Ishikawa (cell line): ENCODE measurements around the gene CD200R1L.

ENCODE experiments used
- EGR1 ChIP-seq: IDR thresholded peaks from 2 replicates; pipeline ENCODE4 v1.6.1; 2012
- EP300 ChIP-seq: IDR thresholded peaks from 2 replicates; pipeline ENCODE4 v1.6.1; 2012; ENCODE audit warnings: borderline replicate concordance
- FOXM1 ChIP-seq: IDR thresholded peaks from 2 replicates; pipeline ENCODE4 v1.6.1; 2012; ENCODE audit warnings: low read depth, borderline replicate concordance
- MAX ChIP-seq: IDR thresholded peaks from 2 replicates; pipeline ENCODE4 v1.6.1; 2012
- NFIC ChIP-seq: IDR thresholded peaks from 2 replicates; pipeline ENCODE4 v1.6.1; 2012
- TAF1 ChIP-seq: IDR thresholded peaks from 2 replicates; pipeline ENCODE4 v1.6.1; 2012; ENCODE audit warnings: low read depth, mild to moderate bottlenecking
- TEAD4 ChIP-seq: IDR thresholded peaks from 2 replicates; pipeline ENCODE4 v1.6.1; 2012
- ZBTB7A ChIP-seq: IDR thresholded peaks from 2 replicates; pipeline ENCODE4 v1.6.1; 2012; ENCODE audit warnings: low read depth

- TF ChIP-seq TEAD4 (no peak), MAX (no peak), NFIC (no peak), TAF1 (no peak), ZBTB7A (no peak), EGR1 (no peak), FOXM1 (no peak), EP300 (no peak)
Observed at GRCh38 chr3:112875561-112875960, 28.9 kb upstream of the CD200R1L start.
